Nephron (organoid): ENCODE results near the gene PET100.
A peak's percentile ranks its signal among the peaks of the same experiment; 100 is the strongest.

ENCODE experiments used
- H3K27ac Mint-ChIP-seq, 3 experiments: 2 replicates each; pipeline ENCODE4 v1.8.0; 2020; ENCODE audit warnings: mixed read lengths in 3 of 3, mild to moderate bottlenecking in 2 of 3, moderate library complexity in 1 of 3
- H3K27me3 Mint-ChIP-seq: 2 replicates; pipeline ENCODE4 v1.8.0; 2021; ENCODE audit warnings: low read depth, mild to moderate bottlenecking, moderate library complexity, mixed read lengths
- H3K36me3 Mint-ChIP-seq: 2 replicates; pipeline ENCODE4 v1.8.0; 2020; ENCODE audit warnings: low read depth, mixed read lengths
- H3K4me1 Mint-ChIP-seq: 2 replicates; pipeline ENCODE4 v1.8.0; 2020; ENCODE audit warnings: mixed read lengths
- H3K4me3 Mint-ChIP-seq, 3 experiments: 2 replicates each; pipeline ENCODE4 v1.8.0; 2020; ENCODE audit warnings: mild to moderate bottlenecking in 3 of 3, mixed read lengths in 3 of 3, moderate library complexity in 2 of 3
- H3K9me3 Mint-ChIP-seq: 2 replicates; pipeline ENCODE4 v1.8.0; 2020; ENCODE audit warnings: mixed read lengths
- CTCF ChIP-seq, 3 experiments: fragments of 200-600 bp; sonication (generic); IDR thresholded peaks; one replicate each; pipeline ENCODE4 v1.5.0; 2021; ENCODE audit warnings: antibody characterized with exemption in 3 of 3; ENCODE audit not compliant: unreplicated experiment in 3 of 3

PET100 gene

GRCh38 chr19:7629347-7630054 lies at the start of gene PET100, which contains the start of gene XAB2:
TSS of gene PET100 (plus strand) at chr19:7629793. CDS start at chr19:7629834, 41 bp downstream.
TSS of gene XAB2 (minus strand) at chr19:7629545. CDS start at chr19:7629527, 18 bp downstream.
- TF ChIP-seq CTCF (IDR thresholded peaks at IDR 0.05; ENCODE audit: unreplicated experiment in 3 of 3), result no peak
- H3K36me3 Mint-ChIP-seq, result peaks cover 8% of the 10 kb centered on the region
- H3K27me3 Mint-ChIP-seq, result no peaks in the 10 kb centered on the region

GRCh38 chr19:7582446-7582845 lies 47.1 kb upstream of the PET100 start:
- Mint-ChIP-seq H3K27me3 (peaks cover 28% of the 10 kb centered on the region), H3K27ac (no peak overlapping the region), H3K36me3 (no peaks in the 10 kb centered on the region), H3K4me3 (no peak overlapping the region), H3K9me3 (no peaks in the 10 kb centered on the region), H3K4me1 (no peaks in the 10 kb centered on the region)
- TF ChIP-seq CTCF (IDR thresholded peaks at IDR 0.05; ENCODE audit: unreplicated experiment in 3 of 3), result no peak

More at GRCh38 chr19:7629347-7630054, at the start of gene PET100, which contains the start of gene XAB2:
- H3K27ac Mint-ChIP-seq, result peak within 1 kb of the TSS; percentile 65 to 92 (median 88)
- no peaks in the 10 kb centered on the region for H3K9me3 Mint-ChIP-seq
- peak within 1 kb of the TSS; percentile 91 to 95 (median 94) for H3K4me3 Mint-ChIP-seq
- H3K4me1 Mint-ChIP-seq, result peaks cover 21% of the 10 kb centered on the region

GRCh38 chr19:7589822-7590221 lies 39.8 kb upstream of the PET100 start:
- TF ChIP-seq CTCF (IDR thresholded peaks at IDR 0.05; ENCODE audit: unreplicated experiment in 3 of 3), result no peak
- Mint-ChIP-seq H3K9me3 (no peaks in the 10 kb centered on the region), H3K36me3 (no peaks in the 10 kb centered on the region), H3K4me1 (no peaks in the 10 kb centered on the region), H3K27me3 (peaks cover 40% of the 10 kb centered on the region), H3K27ac (no peak overlapping the region), H3K4me3 (no peak overlapping the region)

- Mint-ChIP-seq H3K27me3 (peaks cover 44% of the 10 kb centered on the region), H3K36me3 (no peaks in the 10 kb centered on the region), H3K4me1 (no peaks in the 10 kb centered on the region), H3K9me3 (no peaks in the 10 kb centered on the region), H3K27ac (no peak overlapping the region), H3K4me3 (no peak overlapping the region)
- no peak for TF ChIP-seq CTCF (IDR thresholded peaks at IDR 0.05; ENCODE audit: unreplicated experiment in 3 of 3)
These were observed 39.3 kb upstream of the PET100 start for GRCh38 chr19:7590256-7590655.

GRCh38 chr19:7595466-7596133 lies 34.0 kb upstream of the PET100 start, which contains the start of gene CAMSAP3:
TSS of gene CAMSAP3 (plus strand) at chr19:7595863. CDS start at chr19:7596003, 140 bp downstream.
- Mint-ChIP-seq H3K4me3 (peak within 1 kb of the TSS; percentile 72 to 80 (median 79)), H3K27me3 (peaks cover 63% of the 10 kb centered on the region), H3K9me3 (no peaks in the 10 kb centered on the region), H3K36me3 (no peaks in the 10 kb centered on the region), H3K4me1 (no peaks in the 10 kb centered on the region), H3K27ac (peak within 1 kb of the TSS in 2 of 3 experiments; percentile 10 to 35)
- no peak for TF ChIP-seq CTCF (IDR thresholded peaks at IDR 0.05; ENCODE audit: unreplicated experiment in 3 of 3)
